NCI-H2029 treated with DMSO at 0.1 percent for 48 hours (cell line): ENCODE data around the gene COL15A1.

ENCODE experiments used
- DNase-seq: peaks from one replicate; lab custom pipeline; 2025; lab: John Stamatoyannopoulos, UW

The COL15A1 gene

GRCh38 chr9:99015448-99015847 is 71.7 kb downstream of the COL15A1 start:
- DNase-seq: no peak

DNA sequence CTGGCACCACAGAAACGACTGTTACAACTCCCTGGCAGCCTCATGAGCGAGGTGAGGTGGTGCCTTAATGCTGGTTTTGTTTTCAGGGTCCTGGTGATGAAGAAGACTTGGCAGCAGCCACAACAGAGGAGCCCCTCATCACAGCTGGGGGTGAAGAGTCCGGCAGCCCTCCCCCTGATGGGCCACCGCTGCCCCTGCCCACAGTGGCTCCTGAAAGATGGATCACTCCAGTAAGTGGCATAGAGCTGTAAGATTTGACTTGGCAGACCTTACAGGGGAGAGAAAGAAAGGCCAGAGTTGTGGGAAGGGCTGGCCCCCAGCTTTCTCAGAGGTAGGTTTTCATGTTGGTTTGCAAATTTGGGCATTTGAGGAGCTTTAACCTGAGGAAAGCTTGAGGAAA is 72.2 kb downstream of the COL15A1 start:
- DNase-seq: no peak

DNA sequence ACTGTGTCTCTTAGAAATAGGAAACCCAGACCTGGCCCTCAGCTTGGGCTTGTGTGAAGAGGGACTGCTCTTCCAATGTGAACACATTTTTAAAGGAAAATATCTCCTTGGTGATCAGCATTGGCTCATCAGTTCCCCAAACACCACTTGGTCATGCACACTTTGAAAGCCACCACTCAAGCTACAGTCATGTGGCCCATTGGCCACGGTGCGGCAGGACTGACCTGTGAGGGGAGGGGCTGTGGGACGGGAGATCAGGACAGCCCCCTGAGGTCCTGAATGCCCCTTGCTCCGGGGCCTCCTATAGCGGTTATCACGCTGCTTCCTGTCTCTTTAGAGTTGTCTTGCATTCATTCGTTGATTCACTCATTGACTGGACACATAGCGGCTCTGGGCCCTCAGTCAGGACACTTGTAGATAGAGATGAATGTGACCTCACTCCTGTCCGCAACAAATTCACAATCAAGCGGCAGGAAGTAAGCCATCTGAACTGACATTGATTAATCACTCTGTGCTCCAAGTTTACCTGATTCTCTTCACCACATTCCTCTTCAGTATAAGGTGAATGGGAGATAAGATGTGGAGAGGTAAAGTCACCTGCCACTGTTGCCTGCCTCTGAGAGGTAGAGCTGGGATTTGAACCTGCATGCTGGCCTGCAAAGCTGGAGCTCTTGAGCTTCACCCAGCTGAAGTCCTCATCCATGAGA is 73.1 kb downstream of the COL15A1 start:
- DNase-seq: no peak

- DNase-seq: no peak
Measured at GRCh38 chr9:99018653-99019052, 74.9 kb downstream of the COL15A1 start.

DNA sequence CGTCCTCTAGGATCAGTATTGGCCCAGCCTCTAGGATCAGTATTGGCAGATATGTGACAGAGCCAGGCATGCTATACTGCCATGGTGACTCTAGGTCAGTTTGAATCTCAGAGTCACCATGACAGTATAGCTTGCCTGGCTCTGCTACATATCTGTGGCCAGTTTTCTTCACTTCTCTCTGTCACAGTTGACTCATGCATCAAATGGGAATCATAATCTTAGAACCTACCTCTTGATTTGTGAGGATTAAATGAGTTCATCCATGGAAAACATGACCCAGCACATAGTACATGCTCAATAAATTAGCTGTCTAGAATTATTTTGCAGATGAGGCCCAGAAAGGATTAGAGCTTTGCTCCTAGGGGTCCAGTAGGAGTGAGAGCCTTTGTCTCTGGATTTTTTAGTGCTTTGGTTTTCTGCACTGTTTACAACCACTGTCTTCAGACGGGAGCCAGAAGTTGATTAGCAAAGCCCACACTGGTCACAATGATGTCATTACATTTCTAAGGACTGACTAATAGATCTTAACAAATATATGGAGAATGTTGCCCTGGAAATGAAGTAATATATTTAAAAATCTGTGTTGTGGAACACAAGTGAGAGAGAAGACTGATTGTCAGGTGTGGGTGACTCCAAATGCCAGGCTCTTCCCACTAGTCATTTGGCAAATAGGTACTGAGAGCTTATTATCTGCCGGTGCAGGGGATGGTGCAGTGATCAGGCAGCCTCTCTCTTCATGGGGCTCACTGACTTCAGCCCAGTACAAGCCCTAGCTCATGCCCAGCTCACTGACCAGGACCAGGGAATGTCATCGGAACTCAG is 76.0 kb downstream of the COL15A1 start:
- no peak for DNase-seq

DNA sequence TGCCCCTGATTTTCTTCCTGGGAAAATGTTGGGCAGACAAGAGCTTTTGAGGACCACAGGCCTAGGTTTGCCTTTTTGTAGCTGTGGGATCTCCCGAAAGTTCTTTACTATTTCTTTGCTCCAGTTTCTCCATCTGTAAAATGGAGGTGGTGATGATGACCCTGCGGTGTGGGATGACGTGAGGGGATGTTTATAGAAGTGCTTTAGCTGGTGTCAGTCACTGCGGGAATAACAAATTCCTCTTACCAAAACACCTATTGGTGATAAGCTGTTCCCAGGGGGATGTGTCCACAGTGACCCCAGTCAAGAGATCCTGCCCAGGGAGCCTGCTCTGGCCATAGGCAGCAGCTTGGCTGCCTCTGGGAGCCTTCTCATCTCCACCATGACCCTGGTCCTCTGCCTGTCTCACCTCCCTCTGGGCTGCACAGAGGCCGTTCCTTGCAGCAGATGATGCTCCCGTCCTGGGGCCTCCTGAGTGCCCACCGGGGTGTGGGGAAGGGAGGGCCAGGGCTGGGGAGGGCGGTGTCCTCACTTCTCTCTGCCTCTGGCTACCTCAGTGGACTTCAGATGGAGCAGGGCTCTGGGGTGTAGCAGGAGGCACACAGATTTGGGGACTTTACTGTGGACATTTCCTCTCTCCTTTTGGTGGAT is 77.2 kb downstream of the COL15A1 start:
- no peak for DNase-seq

GRCh38 chr9:99021512-99021911 is 77.8 kb downstream of the COL15A1 start:
- DNase-seq: no peak

DNA sequence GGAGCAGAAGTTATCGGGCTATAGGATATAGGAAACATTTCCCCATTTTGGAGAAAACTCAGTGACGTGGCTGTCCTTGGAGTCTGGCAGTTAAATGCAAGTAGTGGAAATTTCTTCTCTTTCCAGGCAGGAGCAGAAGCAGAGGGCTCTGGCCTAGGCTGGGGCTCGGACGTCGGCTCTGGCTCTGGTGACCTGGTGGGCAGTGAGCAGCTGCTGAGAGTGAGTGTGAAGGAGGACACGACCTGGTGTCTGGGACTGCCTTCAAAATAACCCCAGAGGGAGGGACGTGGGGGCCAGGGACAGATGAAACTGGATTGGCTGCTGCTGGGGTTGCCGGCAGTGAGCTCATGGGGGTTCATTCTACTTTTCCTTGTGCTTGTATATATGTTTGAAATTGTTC is 79.5 kb downstream of the COL15A1 start:
- DNase-seq: no peak

- peak; percentile 12 for DNase-seq
Measured at GRCh38 chr9:99023831-99024230, 80.1 kb downstream of the COL15A1 start.

DNA sequence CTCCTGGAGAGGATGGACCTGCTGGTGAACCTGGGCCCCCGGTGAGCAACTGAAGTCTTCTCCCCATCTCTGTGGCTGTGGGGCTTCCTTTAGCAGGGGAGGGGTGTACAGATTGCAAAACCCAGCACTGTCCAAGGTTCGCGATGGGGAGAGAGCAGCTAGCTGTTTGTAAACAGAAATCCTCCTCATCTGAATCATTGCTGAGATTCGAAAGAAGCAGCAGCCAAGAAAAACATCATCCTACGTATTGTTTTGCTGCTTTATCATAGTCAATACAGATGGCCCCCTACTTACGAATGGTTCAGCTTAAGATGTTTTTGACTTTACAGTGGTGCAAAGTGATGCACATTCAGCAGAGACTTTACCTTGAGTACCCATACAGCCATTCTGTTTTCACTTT is 81.3 kb downstream of the COL15A1 start:
- DNase-seq: no peak

GRCh38 chr9:99025616-99026270 is 82.0 kb downstream of the COL15A1 start:
- DNase-seq: no peak

- no peak for DNase-seq
Measured at GRCh38 chr9:99026271-99026955, 82.7 kb downstream of the COL15A1 start.

DNA sequence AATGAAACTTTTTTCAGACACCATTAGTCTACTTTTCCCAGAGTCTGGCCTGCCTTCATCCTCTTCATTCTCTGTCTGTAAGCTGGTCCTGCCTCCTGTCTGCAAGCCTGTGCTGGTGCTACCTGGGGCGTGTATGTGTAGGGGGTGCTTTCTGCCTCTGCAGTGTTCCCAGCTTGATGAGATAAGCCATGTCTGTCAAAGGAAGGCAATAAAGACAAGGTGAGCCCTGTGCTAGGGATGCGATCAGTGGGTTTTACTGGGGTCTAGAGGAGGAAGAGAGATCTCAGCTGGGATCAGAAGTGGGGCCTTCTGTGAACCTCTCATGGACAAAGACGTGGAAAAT is 83.2 kb downstream of the COL15A1 start:
- no peak for DNase-seq

DNA sequence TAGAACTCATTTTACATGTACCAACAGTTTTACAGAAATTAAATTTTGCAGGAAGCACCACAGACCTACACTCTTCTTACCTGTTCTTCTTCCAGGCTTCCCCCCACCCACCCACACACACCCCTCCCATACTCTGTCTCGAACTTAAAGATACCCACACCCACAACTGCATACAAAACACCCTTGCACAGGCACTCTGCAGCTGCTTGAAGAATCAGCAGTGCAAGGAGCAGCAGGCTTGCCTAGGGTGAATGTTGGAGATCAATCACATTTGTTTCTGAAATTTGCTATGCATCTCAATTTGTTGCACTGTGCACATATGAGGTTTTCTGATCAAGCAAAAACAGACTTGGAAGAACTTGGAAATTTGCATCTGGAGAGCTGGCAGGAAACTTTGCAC is 83.7 kb downstream of the COL15A1 start:
- DNase-seq: no peak

DNA sequence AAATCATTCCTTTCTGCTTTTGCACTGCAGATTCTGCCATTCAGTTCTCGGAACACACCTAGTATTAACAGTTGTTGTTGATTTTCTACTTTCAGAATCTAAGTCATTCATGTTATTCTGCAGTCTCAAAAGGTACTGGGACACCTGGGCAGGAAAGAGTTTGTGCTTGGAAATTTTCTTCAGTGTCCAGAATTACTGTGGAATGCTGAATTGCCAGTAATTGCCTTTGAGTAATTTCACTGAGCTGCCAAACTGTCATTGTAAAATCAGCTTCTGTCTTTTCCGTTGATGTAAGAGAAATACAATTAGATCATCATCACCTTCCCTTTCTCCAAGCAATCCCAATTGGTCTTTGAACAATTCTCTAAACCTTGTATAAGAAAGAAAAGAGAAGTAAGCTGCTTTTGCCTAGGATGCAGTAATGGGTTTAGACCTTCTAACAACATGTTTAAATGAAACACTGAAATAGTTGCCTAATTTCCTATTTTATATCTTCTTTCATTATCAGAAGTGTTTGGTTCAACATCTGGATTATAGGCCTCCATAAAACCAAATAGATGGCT is 85.5 kb downstream of the COL15A1 start:
- no peak for DNase-seq

- DNase-seq: no peak
Measured at GRCh38 chr9:99030092-99030511, 86.4 kb downstream of the COL15A1 start.

DNA sequence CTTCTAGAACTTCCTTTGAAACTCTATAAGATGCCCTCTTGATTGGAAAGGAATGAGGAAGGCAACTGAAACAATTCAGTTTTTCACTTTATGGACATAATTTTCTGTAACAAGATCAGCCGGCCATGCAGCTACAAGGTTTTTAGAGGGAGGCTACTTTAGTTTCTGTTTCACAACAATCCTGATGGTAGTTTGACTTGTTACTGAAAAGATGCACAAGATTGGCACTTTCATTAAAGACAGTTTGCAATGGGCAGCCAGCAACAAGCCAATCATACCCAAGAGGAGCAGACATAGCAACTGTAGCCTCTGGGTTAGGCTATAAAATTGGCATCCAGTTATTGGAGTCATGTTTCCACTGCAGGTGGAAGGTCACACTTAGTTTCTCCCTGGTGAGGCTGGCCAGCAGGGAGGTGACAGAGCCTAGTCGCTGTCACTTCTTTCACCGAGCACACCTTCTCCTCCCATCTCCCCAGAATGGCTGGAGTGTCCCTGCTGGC is 87.0 kb downstream of the COL15A1 start:
- DNase-seq: no peak

DNA sequence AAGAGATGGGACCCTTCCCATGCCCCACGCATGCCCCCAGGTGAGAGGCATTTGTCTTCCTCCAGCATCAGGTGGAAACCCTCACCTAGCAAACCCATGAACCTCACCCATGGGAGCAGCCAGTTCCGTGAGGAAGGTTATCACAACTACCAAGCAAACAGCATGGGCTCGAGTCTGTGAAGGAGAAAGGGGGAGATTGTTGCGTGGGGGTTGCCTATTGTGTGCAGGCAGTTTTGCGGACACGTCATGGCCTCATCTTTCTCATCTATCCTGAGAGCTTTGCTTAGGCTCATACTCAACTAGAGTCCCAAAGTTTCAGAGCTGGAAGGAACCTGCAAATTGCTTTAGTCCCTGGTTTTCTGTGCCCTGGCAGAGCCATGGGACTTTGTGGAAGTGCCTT is 87.6 kb downstream of the COL15A1 start:
- DNase-seq: no peak

DNA sequence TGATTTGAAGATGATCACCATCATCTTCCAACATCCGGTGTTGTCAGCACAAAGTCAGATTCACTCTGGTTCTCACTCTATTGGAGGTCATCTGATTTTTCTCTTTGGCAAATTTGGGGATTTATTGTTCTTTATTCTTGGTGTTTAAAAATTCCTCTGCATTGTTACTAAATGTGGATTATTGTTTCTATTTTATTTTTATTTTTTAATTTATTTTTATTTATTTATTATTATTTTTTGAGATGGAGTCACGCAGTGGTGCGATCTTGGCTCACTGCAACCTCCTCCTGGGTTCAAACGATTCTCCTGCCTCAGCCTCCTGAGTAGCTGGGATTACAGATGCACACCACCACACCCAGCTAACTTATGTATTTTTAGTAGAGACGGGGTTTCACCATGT is 88.3 kb downstream of the COL15A1 start:
- DNase-seq: no peak

GRCh38 chr9:99034149-99034548 is 90.4 kb downstream of the COL15A1 start:
- DNase-seq: no peak

- DNase-seq: no peak
Measured at GRCh38 chr9:99035313-99035712, 91.6 kb downstream of the COL15A1 start.
